Psoas muscle (tissue), 8 donors: ENCODE results near the gene BRCA2. TPM values are rescaled to one million over a fixed set of nuclear protein-coding genes. Genes with fewer than 3 reads are reported as not detected.

ENCODE experiments used
- ATAC-seq, 4 donors: fragments of 200-7000 bp; cut with Tn5 transposase; one replicate each; pipeline ENCODE4 v1.9.1; 2020; ENCODE audit warnings: moderate library complexity in 3 of 4, mild to moderate bottlenecking in 2 of 4
- DNase-seq, 2 donors: peaks; one replicate each; pipeline ENCODE4 v3.0.0-alpha.2; 2020
- H3K27ac ChIP-seq: fragments of 200-600 bp; one replicate; pipeline ENCODE4 v1.8.0; 2022
- H3K27me3 ChIP-seq, 3 donors: fragments of 200-600 bp in 1 of 3; one replicate each; pipeline versions ENCODE4 v1.6.1 to v1.8.0; 2013 to 2022; ENCODE audit warnings: low read length in 2 of 3, mild to moderate bottlenecking in 2 of 3, moderate library complexity in 1 of 3; ENCODE audit not compliant: insufficient read depth in 3 of 3
- H3K36me3 ChIP-seq, 2 donors: fragments of 200-600 bp in 1 of 2; one replicate each; pipeline versions ENCODE4 v1.6.1 to v1.8.0; 2013 to 2022; ENCODE audit warnings: low read depth in 1 of 2, mild to moderate bottlenecking in 1 of 2, moderate library complexity in 1 of 2; ENCODE audit not compliant: insufficient read depth in 1 of 2
- H3K4me1 ChIP-seq: fragments of 200-600 bp; one replicate; pipeline ENCODE4 v1.8.0; 2022
- H3K4me3 ChIP-seq: fragments of 200-600 bp; one replicate; pipeline ENCODE4 v1.8.0; 2022; ENCODE audit warnings: mild to moderate bottlenecking
- H3K9me3 ChIP-seq: fragments of 200-600 bp; one replicate; pipeline ENCODE4 v1.8.0; 2022
- WGBS, 3 donors: extraction: QIAGEN DNeasy Blood & Tissue Kit; methylation state at CpG; one replicate each; pipeline versions ENCODE4 v1.1.6 to v1.1.7; 2013; 5-methylcytosine and 5-hydroxymethylcytosine counted together
- intact Hi-C, 2 donors: fragments of 100-400 bp; cut with DNase I; formaldehyde crosslinking; loops; one replicate each; pipeline versions ENCODE4 v1.11.0 to v1.14.2; 2022
- polyA plus RNA-seq, 3 donors: library from polyadenylated mRNA; stranded (reverse); fragments of 200-250 nt; gene quantifications; one replicate each; pipeline ENCODE4 v1.2.3, GENCODE V29; 2013
- total RNA-seq, 4 donors: library from RNA; stranded (reverse); fragmentation: NEBNext Ultra II Directional in 2 of 4; extraction: Animal tissue kit (Norgen Biotek cat#: 25700) in 2 of 4; gene quantifications; one replicate each; pipeline versions ENCODE4 v1.2.1 to v1.2.4, GENCODE V29; 2021 to 2023
- TF ChIP-seq, protein P1 (sequence below): fragments of 200-600 bp; IDR thresholded peaks from one replicate; pipeline ENCODE4 v1.8.0; 2022; ENCODE audit warnings: antibody characterized with exemption
- donor health status: healthy with polysubstance abuse.
- donor health status: DM: no; HTN: no; CAD: no; lungs with moderate emphysema.
- donor health status: Bipolar disorder and iron deficiency.
- donor health status: healthy.
- donor health status: DM: yes; HTN: yes; CAD: no.
- donor health status: DM: no; HTN: no; CAD: no.
- donor health status: DM: no; HTN: no; CAD: no.
- donor health status: DM: yes; HTN: yes; CAD: no.

BRCA2 gene
- total and polyA plus RNA-seq, 7 donors, result 0.01 to 0.34 (median 0.11) TPM

GRCh38 chr13:32320528-32320927 lies 5.2 kb downstream of the BRCA2 start:
- no peaks in the 10 kb centered on the region for H3K36me3 ChIP-seq
- H3K27me3 ChIP-seq, result no peaks in the 10 kb centered on the region
- WGBS, 3 donors, result 84 to 88% (median 88%) methylated on average over 4 of the region's 4 CpGs
- H3K4me3 ChIP-seq, result no peak overlapping the region
- H3K27ac ChIP-seq, result no peak overlapping the region
- ATAC-seq, result no peak
- TF ChIP-seq, protein P1, sequence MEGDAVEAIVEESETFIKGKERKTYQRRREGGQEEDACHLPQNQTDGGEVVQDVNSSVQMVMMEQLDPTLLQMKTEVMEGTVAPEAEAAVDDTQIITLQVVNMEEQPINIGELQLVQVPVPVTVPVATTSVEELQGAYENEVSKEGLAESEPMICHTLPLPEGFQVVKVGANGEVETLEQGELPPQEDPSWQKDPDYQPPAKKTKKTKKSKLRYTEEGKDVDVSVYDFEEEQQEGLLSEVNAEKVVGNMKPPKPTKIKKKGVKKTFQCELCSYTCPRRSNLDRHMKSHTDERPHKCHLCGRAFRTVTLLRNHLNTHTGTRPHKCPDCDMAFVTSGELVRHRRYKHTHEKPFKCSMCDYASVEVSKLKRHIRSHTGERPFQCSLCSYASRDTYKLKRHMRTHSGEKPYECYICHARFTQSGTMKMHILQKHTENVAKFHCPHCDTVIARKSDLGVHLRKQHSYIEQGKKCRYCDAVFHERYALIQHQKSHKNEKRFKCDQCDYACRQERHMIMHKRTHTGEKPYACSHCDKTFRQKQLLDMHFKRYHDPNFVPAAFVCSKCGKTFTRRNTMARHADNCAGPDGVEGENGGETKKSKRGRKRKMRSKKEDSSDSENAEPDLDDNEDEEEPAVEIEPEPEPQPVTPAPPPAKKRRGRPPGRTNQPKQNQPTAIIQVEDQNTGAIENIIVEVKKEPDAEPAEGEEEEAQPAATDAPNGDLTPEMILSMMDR, result no peak
- no peaks in the 10 kb centered on the region for H3K9me3 ChIP-seq
- DNase-seq, result no peak
- no peaks in the 10 kb centered on the region for H3K4me1 ChIP-seq
- intact Hi-C loops, result no loop called here

- H3K36me3 ChIP-seq, result no peaks in the 10 kb centered on the region
- H3K27ac ChIP-seq, result no peak overlapping the region
- ATAC-seq, result no peak
- no peaks in the 10 kb centered on the region for H3K4me1 ChIP-seq
- no peak overlapping the region for H3K4me3 ChIP-seq
- TF ChIP-seq, protein P1, result no peak
- intact Hi-C loops, result no loop called here
- no peaks in the 10 kb centered on the region for H3K9me3 ChIP-seq
- DNase-seq, result no peak
- H3K27me3 ChIP-seq, result no peaks in the 10 kb centered on the region
These were observed 8.6 kb downstream of the BRCA2 start for GRCh38 chr13:32323912-32324311.

- ATAC-seq (no peak), DNase-seq (no peak)
- Histone ChIP-seq H3K4me3 (no peak overlapping the region), H3K36me3 (no peaks in the 10 kb centered on the region), H3K9me3 (no peaks in the 10 kb centered on the region), H3K4me1 (no peaks in the 10 kb centered on the region), H3K27ac (no peak overlapping the region), H3K27me3 (no peaks in the 10 kb centered on the region)
- TF ChIP-seq, protein P1, result no peak
- intact Hi-C loops, result no loop called here
- 92 to 96% (median 96%) methylated on average over 2 of the region's 2 CpGs for WGBS, 3 donors
These were observed 15.1 kb downstream of the BRCA2 start for GRCh38 chr13:32330441-32330840.

DNA sequence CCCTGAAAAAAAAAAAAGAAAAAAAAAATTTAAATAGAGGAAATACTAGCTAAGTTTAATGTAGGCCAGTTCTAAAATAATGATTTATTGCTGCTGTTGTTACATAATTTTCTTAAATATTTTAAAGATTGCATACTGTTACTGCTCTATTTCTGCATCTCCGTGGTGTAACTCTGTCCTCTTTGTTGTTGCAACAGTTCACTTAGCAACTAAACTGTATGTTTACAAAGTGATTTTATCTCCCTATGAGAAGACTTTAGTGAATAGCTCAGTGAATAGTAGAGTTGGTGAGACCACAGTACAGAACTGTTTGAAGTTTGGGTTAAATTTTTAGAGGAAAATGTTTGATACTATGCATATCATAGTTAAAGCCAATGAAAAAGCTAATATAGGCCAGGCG lies 19.4 kb downstream of the BRCA2 start:
- H3K4me3 ChIP-seq, result no peak overlapping the region
- H3K4me1 ChIP-seq, result no peaks in the 10 kb centered on the region
- H3K9me3 ChIP-seq, result no peaks in the 10 kb centered on the region
- WGBS, 3 donors, result 92 to 97% (median 96%) methylated on average over 2 of the region's 2 CpGs
- ATAC-seq (no peak), DNase-seq (no peak)
- intact Hi-C loops, result no loop called here
- no peak overlapping the region for H3K27ac ChIP-seq
- no peaks in the 10 kb centered on the region for H3K36me3 ChIP-seq
- TF ChIP-seq, protein P1, result no peak
- no peaks in the 10 kb centered on the region for H3K27me3 ChIP-seq

DNA sequence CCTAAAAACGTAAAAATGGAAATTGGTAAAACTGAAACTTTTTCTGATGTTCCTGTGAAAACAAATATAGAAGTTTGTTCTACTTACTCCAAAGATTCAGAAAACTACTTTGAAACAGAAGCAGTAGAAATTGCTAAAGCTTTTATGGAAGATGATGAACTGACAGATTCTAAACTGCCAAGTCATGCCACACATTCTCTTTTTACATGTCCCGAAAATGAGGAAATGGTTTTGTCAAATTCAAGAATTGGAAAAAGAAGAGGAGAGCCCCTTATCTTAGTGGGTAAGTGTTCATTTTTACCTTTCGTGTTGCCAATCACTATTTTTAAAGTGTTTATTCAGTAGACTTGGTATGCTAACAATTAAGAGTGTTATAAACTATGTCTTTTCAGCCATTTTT lies 25.6 kb downstream of the BRCA2 start:
- 90 to 98% (median 96%) methylated on average over 3 of the region's 3 CpGs for WGBS, 3 donors
- intact Hi-C loops, result no loop called here
- ATAC-seq, result no peak

More for the DNA sequence above, 25.6 kb downstream of the BRCA2 start:
- H3K9me3 ChIP-seq, result no peaks in the 10 kb centered on the region
- TF ChIP-seq, protein P1, result no peak
- no peaks in the 10 kb centered on the region for H3K36me3 ChIP-seq
- no peak overlapping the region for H3K4me3 ChIP-seq
- H3K4me1 ChIP-seq, result no peaks in the 10 kb centered on the region
- H3K27me3 ChIP-seq, result no peaks in the 10 kb centered on the region
- H3K27ac ChIP-seq, result no peak overlapping the region
- DNase-seq, result no peak
